ENCODE data around the gene TTC29.

DNA sequence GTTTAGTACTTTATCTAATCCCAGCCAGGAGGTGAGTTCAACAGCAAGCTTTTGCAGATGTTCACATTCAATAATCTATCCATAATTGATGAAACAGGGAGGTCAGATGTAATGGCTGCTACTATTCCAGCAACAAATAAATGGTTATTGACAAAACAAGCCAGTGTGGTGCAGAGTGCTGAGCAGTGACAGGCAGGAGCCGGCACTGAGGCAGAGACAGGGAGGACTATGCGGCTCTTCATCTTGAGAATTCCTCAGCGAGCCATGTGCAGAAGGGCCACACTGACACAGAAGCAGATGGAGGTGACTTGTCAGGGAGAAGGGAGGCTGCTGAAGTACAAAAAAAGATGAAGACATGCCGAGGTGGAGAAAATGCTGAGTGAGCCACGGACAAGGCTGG, 98.3 kb downstream of the TTC29 start:
- TF ChIP-seq POLR2A (IDR thresholded peaks at IDR 0.05; ENCODE audit: low read depth, low read length) (no peak), TAF1 (IDR thresholded peaks at IDR 0.05; ENCODE audit: borderline replicate concordance, low read depth, low read length) (no peak), POLR2AphosphoS5 (IDR thresholded peaks at IDR 0.05; ENCODE audit: low read depth, low read length) (no peak)
